Measurements from ENCODE around the gene LYPD1.

Gene LYPD1

DNA sequence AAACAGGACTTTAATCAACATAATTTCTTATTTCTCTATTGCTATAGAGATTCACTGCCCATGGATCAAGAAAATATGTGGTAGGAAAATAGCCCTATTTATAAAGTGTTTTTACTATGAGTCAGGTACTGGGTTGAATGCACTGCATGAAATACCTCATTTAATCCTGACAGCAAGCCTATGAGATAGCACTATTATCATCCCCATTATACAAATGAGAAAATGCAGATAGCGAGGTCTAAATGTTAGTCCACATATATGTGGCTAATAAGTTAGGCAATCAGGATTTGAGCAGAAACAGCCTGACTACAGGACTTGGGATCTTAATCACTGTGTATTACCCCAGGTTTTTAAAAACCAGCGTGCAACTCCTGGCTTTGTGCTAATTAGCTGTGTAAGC, 8.5 kb upstream of the LYPD1 start:
- H3K27ac Mint-ChIP-seq: no peak overlapping the region

DNA sequence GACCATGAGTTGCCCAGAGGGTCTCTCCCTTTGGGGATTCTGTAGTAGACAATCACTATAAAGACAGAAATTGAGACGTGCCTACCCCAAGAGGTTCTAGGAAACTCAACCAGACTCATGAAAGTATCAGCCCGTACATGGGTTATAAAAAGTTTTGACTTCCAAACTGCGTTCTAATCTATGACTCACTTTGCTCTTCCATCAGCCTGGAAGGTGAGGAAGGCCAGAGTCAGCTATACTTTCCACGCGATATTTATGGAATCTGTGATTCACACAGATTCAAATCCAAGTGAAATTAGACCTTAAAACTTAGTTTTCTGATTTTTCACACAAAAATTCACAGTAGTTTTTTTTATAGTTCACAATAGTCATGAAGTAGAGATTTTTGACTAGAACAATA, 7.7 kb upstream of the LYPD1 start:
- Mint-ChIP-seq H3K36me3 (ENCODE audit: low read depth) (no peaks in the 10 kb centered on the region), H3K4me3 (no peak overlapping the region)

More for the DNA sequence above, 8.5 kb upstream of the LYPD1 start:
- no peak for DNase-seq
- H3K36me3 Mint-ChIP-seq (ENCODE audit: low read depth): no peaks in the 10 kb centered on the region
- H3K27me3 Mint-ChIP-seq: no peaks in the 10 kb centered on the region
- H3K9me3 Mint-ChIP-seq: no peaks in the 10 kb centered on the region
- no peak overlapping the region for H3K4me3 Mint-ChIP-seq
- no peaks in the 10 kb centered on the region for H3K4me1 Mint-ChIP-seq (ENCODE audit: low read depth)

DNA sequence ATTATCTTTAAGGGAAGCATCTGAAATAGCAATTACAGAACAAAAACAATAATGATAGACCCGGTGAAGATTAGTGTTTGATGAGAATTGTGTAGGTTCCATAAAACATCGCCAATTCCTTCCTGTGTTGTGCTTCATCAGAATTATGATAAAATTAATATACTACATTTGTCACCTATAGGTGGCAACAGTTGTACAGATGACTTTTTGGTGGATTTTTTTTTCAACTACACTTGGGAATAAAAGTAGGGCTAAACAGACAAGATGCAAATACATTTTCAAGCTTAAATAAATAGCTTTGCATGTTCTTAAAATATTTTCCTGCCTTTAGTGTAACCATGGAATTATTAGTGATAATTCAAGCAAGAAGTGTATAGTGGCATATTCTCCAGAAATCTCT, 7.0 kb upstream of the LYPD1 start:
- no peaks in the 10 kb centered on the region for H3K4me1 Mint-ChIP-seq (ENCODE audit: low read depth)
- no peaks in the 10 kb centered on the region for H3K9me3 Mint-ChIP-seq
- no peak for DNase-seq
- no peaks in the 10 kb centered on the region for H3K36me3 Mint-ChIP-seq (ENCODE audit: low read depth)
- no peak overlapping the region for H3K4me3 Mint-ChIP-seq
- H3K27me3 Mint-ChIP-seq: peaks cover 11% of the 10 kb centered on the region
- H3K27ac Mint-ChIP-seq: no peak overlapping the region

More for the DNA sequence above, 7.7 kb upstream of the LYPD1 start:
- H3K9me3 Mint-ChIP-seq: no peaks in the 10 kb centered on the region
- DNase-seq: no peak
- no peak overlapping the region for H3K27ac Mint-ChIP-seq
- H3K4me1 Mint-ChIP-seq (ENCODE audit: low read depth): no peaks in the 10 kb centered on the region
- peaks cover 5% of the 10 kb centered on the region for H3K27me3 Mint-ChIP-seq

GRCh38 chr2:132671151-132671835, 1.3 kb upstream of the LYPD1 start:
- Mint-ChIP-seq H3K27ac (peak overlapping the region; percentile 33), H3K36me3 (ENCODE audit: low read depth) (no peaks in the 10 kb centered on the region), H3K4me3 (no peak overlapping the region), H3K4me1 (ENCODE audit: low read depth) (peaks cover 4% of the 10 kb centered on the region), H3K27me3 (peaks cover 52% of the 10 kb centered on the region), H3K9me3 (no peaks in the 10 kb centered on the region)
- DNase-seq: no peak

- H3K4me3 Mint-ChIP-seq: no peak overlapping the region
- H3K9me3 Mint-ChIP-seq: no peaks in the 10 kb centered on the region
- peaks cover 4% of the 10 kb centered on the region for H3K4me1 Mint-ChIP-seq (ENCODE audit: low read depth)
- no peak for DNase-seq
- no peaks in the 10 kb centered on the region for H3K36me3 Mint-ChIP-seq (ENCODE audit: low read depth)
- H3K27me3 Mint-ChIP-seq: peaks cover 59% of the 10 kb centered on the region
- peak overlapping the region; percentile 33 for H3K27ac Mint-ChIP-seq
Measured at GRCh38 chr2:132670496-132671150, 618 bp upstream of the LYPD1 start.

- H3K27ac Mint-ChIP-seq: no peak overlapping the region
- DNase-seq: no peak
- peaks cover 63% of the 10 kb centered on the region for H3K27me3 Mint-ChIP-seq
- no peaks in the 10 kb centered on the region for H3K36me3 Mint-ChIP-seq (ENCODE audit: low read depth)
- H3K4me1 Mint-ChIP-seq (ENCODE audit: low read depth): peaks cover 4% of the 10 kb centered on the region
- no peaks in the 10 kb centered on the region for H3K9me3 Mint-ChIP-seq
- no peak overlapping the region for H3K4me3 Mint-ChIP-seq
Measured at GRCh38 chr2:132668987-132669907, 758 bp downstream of the LYPD1 start.

DNA sequence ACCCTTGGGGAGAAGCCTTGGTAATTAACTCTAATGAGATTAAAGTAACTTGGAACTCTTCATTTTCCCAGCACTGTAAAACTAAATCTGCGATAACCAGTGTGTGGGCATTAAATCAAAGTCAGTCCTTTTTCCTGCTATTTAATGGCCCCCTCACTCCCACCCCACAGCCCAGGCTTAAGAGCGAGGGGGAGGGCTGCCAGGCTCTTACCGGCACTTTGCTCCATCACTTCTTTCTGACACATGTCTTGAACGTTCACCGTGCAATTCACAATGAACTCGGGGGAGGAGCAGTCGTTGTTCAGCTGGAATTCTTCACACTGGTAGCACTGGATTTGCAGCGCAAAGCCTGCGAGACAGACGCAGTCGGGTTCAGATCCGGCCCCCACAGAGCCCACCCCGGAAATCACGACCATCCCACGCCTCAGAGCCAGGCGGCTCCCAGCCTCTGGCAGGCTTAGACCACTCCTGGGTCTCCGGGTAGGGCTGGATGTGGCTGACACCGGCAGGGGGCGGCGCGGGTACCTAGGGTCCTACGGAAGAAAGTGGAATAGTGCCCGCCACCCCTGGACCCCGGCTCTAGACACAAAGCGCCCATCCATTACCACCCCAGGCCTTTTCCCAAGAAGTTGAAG, 1.7 kb downstream of the LYPD1 start:
- Mint-ChIP-seq H3K9me3 (no peaks in the 10 kb centered on the region), H3K27ac (no peak overlapping the region), H3K27me3 (peaks cover 63% of the 10 kb centered on the region), H3K36me3 (ENCODE audit: low read depth) (no peaks in the 10 kb centered on the region), H3K4me1 (ENCODE audit: low read depth) (peaks cover 4% of the 10 kb centered on the region), H3K4me3 (no peak overlapping the region)
- no peak for DNase-seq

GRCh38 chr2:132667706-132668105, 2.3 kb downstream of the LYPD1 start:
- H3K4me3 Mint-ChIP-seq: no peak overlapping the region
- no peak overlapping the region for H3K27ac Mint-ChIP-seq
- H3K36me3 Mint-ChIP-seq (ENCODE audit: low read depth): no peaks in the 10 kb centered on the region
- no peaks in the 10 kb centered on the region for H3K9me3 Mint-ChIP-seq
- peaks cover 59% of the 10 kb centered on the region for H3K27me3 Mint-ChIP-seq
- peaks cover 4% of the 10 kb centered on the region for H3K4me1 Mint-ChIP-seq (ENCODE audit: low read depth)
- DNase-seq: no peak

DNA sequence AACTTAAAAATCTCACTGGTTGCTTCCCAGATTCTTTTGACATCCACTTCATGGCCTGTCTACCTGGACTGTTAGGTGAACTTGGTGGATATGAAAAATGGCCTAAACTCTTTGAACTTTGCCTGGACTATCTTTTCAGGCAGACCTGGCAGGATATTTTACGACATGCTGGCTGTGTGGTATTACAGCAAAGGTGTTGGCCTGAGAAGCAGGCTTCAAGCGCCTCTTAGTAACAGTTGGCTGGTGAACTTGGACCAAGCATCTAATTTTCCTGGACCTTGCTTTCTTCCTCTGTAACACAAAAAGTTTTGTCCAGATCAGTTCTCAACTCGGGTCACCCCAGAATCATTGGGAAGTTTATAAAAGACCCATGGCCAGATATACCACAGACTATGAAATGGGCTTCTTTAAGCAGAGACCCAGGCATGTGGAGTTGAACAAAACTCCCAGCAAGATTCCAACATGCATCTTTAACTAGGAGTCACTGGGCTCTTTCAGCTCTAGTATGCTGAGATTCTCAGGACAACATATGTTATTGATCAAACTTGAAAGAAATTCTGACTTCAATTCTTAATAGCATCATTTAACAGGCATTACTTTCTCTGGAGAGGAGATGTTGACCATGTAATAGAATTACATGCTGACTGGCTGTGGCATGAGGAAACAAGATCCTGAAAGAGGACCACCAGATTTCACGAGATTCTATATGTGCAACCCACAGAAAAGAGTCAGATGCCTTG, 4.4 kb downstream of the LYPD1 start:
- Mint-ChIP-seq H3K27me3 (peaks cover 38% of the 10 kb centered on the region), H3K4me3 (no peak overlapping the region), H3K36me3 (ENCODE audit: low read depth) (no peaks in the 10 kb centered on the region), H3K4me1 (ENCODE audit: low read depth) (no peaks in the 10 kb centered on the region), H3K27ac (no peak overlapping the region), H3K9me3 (no peaks in the 10 kb centered on the region)
- no peak for DNase-seq

GRCh38 chr2:132664096-132664495, 5.9 kb downstream of the LYPD1 start:
- no peak overlapping the region for H3K4me3 Mint-ChIP-seq
- peaks cover 34% of the 10 kb centered on the region for H3K27me3 Mint-ChIP-seq
- H3K27ac Mint-ChIP-seq: no peak overlapping the region
- DNase-seq: no peak
- no peaks in the 10 kb centered on the region for H3K36me3 Mint-ChIP-seq (ENCODE audit: low read depth)
- no peaks in the 10 kb centered on the region for H3K9me3 Mint-ChIP-seq
- no peaks in the 10 kb centered on the region for H3K4me1 Mint-ChIP-seq (ENCODE audit: low read depth)

DNA sequence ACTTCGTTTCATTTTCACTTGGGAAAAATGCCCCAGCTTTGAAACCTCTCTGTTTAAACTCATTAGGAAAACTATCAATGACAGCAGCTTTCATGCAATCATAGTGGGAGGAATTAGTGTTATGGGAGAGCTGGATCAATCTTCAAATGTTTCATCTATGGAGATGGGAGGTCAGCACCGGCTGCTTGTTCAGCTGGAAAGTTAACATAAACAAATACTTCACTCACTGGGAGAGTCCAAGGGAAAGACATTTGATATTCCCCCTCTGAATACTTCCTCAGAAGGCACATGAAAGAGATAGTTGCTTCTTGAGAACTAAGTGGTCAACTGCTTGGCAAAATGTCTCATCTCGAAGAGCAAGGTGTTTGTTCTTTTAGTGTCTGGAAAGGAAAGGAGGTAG, 7.3 kb downstream of the LYPD1 start:
- Mint-ChIP-seq H3K36me3 (ENCODE audit: low read depth) (no peaks in the 10 kb centered on the region), H3K27ac (no peak overlapping the region), H3K4me1 (ENCODE audit: low read depth) (no peaks in the 10 kb centered on the region), H3K27me3 (peaks cover 23% of the 10 kb centered on the region), H3K4me3 (no peak overlapping the region), H3K9me3 (no peaks in the 10 kb centered on the region)
- no peak for DNase-seq

DNA sequence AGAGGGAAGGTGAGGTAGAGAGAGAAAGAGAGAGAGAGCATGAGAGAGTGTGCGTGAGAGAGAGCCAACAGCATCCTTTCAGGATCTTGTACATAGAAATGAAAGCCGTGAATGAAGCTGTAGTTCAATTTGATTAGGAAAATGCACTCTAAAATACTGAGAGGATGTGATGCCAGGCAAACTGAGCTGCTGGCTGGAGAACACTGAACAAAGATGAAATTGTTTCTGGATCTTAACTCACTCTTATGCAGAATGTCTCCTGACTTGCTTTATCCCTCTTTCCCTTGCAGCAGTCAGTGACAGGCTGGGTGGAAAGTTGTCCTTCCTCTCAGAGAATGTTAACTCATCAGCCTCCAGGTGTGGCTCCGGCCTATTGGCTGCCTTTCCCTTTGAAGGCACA, 10.7 kb downstream of the LYPD1 start:
- H3K4me1 Mint-ChIP-seq (ENCODE audit: low read depth): no peaks in the 10 kb centered on the region
- H3K36me3 Mint-ChIP-seq (ENCODE audit: low read depth): no peaks in the 10 kb centered on the region
- H3K27me3 Mint-ChIP-seq: no peaks in the 10 kb centered on the region
- H3K9me3 Mint-ChIP-seq: no peaks in the 10 kb centered on the region
- no peak overlapping the region for H3K4me3 Mint-ChIP-seq
- H3K27ac Mint-ChIP-seq: no peak overlapping the region
- no peak for DNase-seq

DNA sequence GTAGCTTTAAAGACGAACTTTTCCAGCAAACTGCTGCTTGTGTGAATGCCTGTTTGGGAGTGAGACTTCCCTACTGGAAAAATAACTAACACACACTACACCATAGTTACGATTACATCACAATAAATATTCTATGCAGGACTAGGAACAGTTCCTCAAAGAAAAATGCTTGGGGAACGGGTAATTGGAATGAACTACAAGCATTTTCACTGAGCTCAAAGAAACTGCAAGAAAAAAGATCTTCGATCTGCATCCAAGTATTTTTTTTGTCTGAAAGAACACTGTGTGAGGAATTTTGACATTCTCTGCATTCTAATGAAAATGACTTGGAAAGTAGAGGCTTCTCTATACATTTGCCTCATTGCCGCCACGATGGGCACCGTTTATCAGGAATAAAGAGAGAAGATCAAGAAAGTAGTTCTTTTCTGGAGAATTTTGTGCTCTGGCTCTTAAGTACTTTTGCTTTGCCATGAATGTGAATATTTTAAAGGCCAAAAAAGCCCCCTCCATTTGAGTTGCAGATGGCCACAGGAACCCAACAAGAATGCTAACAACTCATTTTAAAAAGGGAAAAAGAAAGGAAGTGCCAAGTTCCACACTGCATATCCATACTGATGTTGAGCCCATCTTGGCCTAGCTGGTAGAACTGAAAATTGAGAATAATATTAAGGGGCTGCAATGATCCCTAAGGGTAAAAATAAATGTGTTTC, 13.6 kb downstream of the LYPD1 start:
- Mint-ChIP-seq H3K27ac (no peak overlapping the region), H3K4me3 (no peak overlapping the region), H3K36me3 (ENCODE audit: low read depth) (no peaks in the 10 kb centered on the region), H3K9me3 (no peaks in the 10 kb centered on the region), H3K4me1 (ENCODE audit: low read depth) (no peaks in the 10 kb centered on the region), H3K27me3 (no peaks in the 10 kb centered on the region)
- DNase-seq: no peak
